Measurements from ENCODE around the gene PTGR3. TPM values are rescaled to one million over a fixed set of nuclear protein-coding genes. Genes with fewer than 3 reads are reported as not detected.

PTGR3 gene
- total RNA-seq, 6 experiments from 2014 or later, result 9.4 to 30.1 (median 19.8) TPM

- TF ChIP-seq POLR2A (IDR thresholded peaks at IDR 0.05), result no peak
- TF ChIP-seq CTCF (IDR thresholded peaks at IDR 0.05), result no peak
- 70% methylated on average over 15 of the region's 17 CpGs for WGBS (ENCODE audit: insufficient coverage, low coverage, low lambda C conversion rate, missing lambda C conversion rate)
- no peaks in the 10 kb centered on the region for H3K9me3 ChIP-seq
Observed at GRCh38 chr18:75230163-75231052, 21.5 kb upstream of the PTGR3 start.

GRCh38 chr18:75229437-75229836 is 20.5 kb upstream of the PTGR3 start:
- intact Hi-C loops (cut with DNase I), result no loop called here
- ATAC-seq, result no peak
- Histone ChIP-seq H3K4me1 (peaks cover 0 to 32% (median 13%) of the 10 kb centered on the region in 4 donors), H3K4me3 (no peak overlapping the region), H3K36me3 (no peaks in the 10 kb centered on the region), H3K27me3 (no peaks in the 10 kb centered on the region), H3K9me3 (no peaks in the 10 kb centered on the region), H3K27ac (no peak overlapping the region)
- TF ChIP-seq CTCF (IDR thresholded peaks at IDR 0.05) (no peak), POLR2A (IDR thresholded peaks at IDR 0.05) (no peak)
- DNase-seq, result no peak
- 85% methylated on average over 6 of the region's 8 CpGs for WGBS (ENCODE audit: insufficient coverage, low coverage, low lambda C conversion rate, missing lambda C conversion rate)

More at GRCh38 chr18:75230163-75231052, 21.5 kb upstream of the PTGR3 start:
- H3K4me3 ChIP-seq, result no peak overlapping the region
- peak overlapping the region in 1 of 3 donors; percentile 7 for H3K27ac ChIP-seq
- intact Hi-C loops (cut with DNase I), result no loop called here
- no peaks in the 10 kb centered on the region for H3K36me3 ChIP-seq
- ATAC-seq, result peak in 2 of 4 donors; percentile 27 to 49
- H3K4me1 ChIP-seq, result peaks cover 0 to 27% (median 13%) of the 10 kb centered on the region in 4 donors
- DNase-seq, result no peak
- no peaks in the 10 kb centered on the region for H3K27me3 ChIP-seq

GRCh38 chr18:75228967-75229366 is 20.0 kb upstream of the PTGR3 start:
- intact Hi-C loops (cut with DNase I), result no loop called here
- TF ChIP-seq POLR2A (IDR thresholded peaks at IDR 0.05), result no peak
- no peak for TF ChIP-seq CTCF (IDR thresholded peaks at IDR 0.05)
- no peak overlapping the region for H3K4me3 ChIP-seq
- no peak overlapping the region for H3K27ac ChIP-seq
- no peaks in the 10 kb centered on the region for H3K27me3 ChIP-seq
- peaks cover 0 to 37% (median 15%) of the 10 kb centered on the region in 4 donors for H3K4me1 ChIP-seq
- ATAC-seq (no peak), DNase-seq (no peak)
- WGBS (ENCODE audit: insufficient coverage, low coverage, low lambda C conversion rate, missing lambda C conversion rate), result 100% methylated on average over 1 of the region's 9 CpGs
- no peaks in the 10 kb centered on the region for H3K9me3 ChIP-seq
- no peaks in the 10 kb centered on the region for H3K36me3 ChIP-seq

GRCh38 chr18:75227535-75228296 is 18.8 kb upstream of the PTGR3 start:
- Histone ChIP-seq H3K4me1 (peaks cover 0 to 42% (median 19%) of the 10 kb centered on the region in 4 donors), H3K27me3 (no peaks in the 10 kb centered on the region), H3K4me3 (no peak overlapping the region), H3K27ac (peak overlapping the region in 1 of 3 donors; percentile 67), H3K9me3 (no peaks in the 10 kb centered on the region), H3K36me3 (no peaks in the 10 kb centered on the region)
- DNase-seq (no peak), ATAC-seq (no peak)
- WGBS (ENCODE audit: insufficient coverage, low coverage, low lambda C conversion rate, missing lambda C conversion rate), result 57% methylated on average over 10 of the region's 11 CpGs
- TF ChIP-seq POLR2A (IDR thresholded peaks at IDR 0.05) (no peak), CTCF (IDR thresholded peaks at IDR 0.05) (no peak)
- intact Hi-C loops (cut with DNase I), result no loop called here
